A549 (cell line): ENCODE results near the gene ANKRD29. TPM values are rescaled to one million over a fixed set of nuclear protein-coding genes. Genes with fewer than 3 reads are reported as not detected.
"Not testable (repeated sequence)": the region's sequence is repeated elsewhere in the genome, so short reads cannot be mapped to it uniquely, and the experiment has no call there.

ENCODE experiments used
- ATAC-seq, 2 experiments: fragments of 200-7000 bp in 1 of 2; fragments of >200 bp in 1 of 2; cut with Nextera tagmentation in 1 of 2; cut with Tn5 transposase in 1 of 2; 3 replicates each; pipeline versions ENCODE4 v1.8.0 to v1.9.1; 2018 to 2020; ENCODE audit warnings: mild to moderate bottlenecking in 1 of 2, moderate library complexity in 1 of 2
- CTCF ChIA-PET: fragments of 300-600 bp; sonication (Branson Sonifier 250); formaldehyde crosslinking; extraction: SDS; loops from one replicate; lab custom pipeline; 2021; ENCODE audit warnings: antibody characterized with exemption, inconsistent platforms; lab: Yijun Ruan, JAX
- POLR2A ChIA-PET: fragments of 350-600 bp; formaldehyde crosslinking; extraction: SDS; loops from one replicate; lab custom pipeline; 2021; ENCODE audit warnings: antibody characterized with exemption, inconsistent platforms; lab: Yijun Ruan, JAX
- DNase-seq, 2 experiments: peaks; one replicate each; pipeline versions ENCODE4 v3.0.0 to v3.0.0-alpha.2; 2011 to 2016; ENCODE audit warnings: low read depth in 1 of 2, low spot score in 1 of 2
- FAIRE-seq: peaks from 2 replicates; lab custom pipeline; 2011; peaks lifted over from hg19 to GRCh38; lab: Jason Lieb, UNC
- H3K27ac ChIP-seq, 2 experiments: fragments of >200 bp; sonication (Bioruptor Twin); formaldehyde crosslinking; 3 replicates each; pipeline ENCODE4 v1.5.1; 2016 to 2017
- H3K4me1 ChIP-seq: fragments of >200 bp; sonication (Bioruptor Twin); formaldehyde crosslinking; 3 replicates; pipeline ENCODE4 v1.6.1; 2016
- H3K4me2 ChIP-seq: fragments of >200 bp; sonication (Bioruptor Twin); formaldehyde crosslinking; 3 replicates; pipeline ENCODE4 v1.6.1; 2016
- H3K4me3 ChIP-seq: fragments of >200 bp; sonication (Bioruptor Twin); formaldehyde crosslinking; 3 replicates; pipeline ENCODE4 v1.5.1; 2016
- H3K9me3 ChIP-seq: fragments of >200 bp; sonication (Bioruptor Twin); formaldehyde crosslinking; 3 replicates; pipeline ENCODE4 v1.6.1; 2016
- FOSL2 ChIP-seq, 2 experiments: fragments of 450-650 bp in 1 of 2; fragments of >200 bp in 1 of 2; sonication (Bioruptor Twin) in 1 of 2; formaldehyde crosslinking; IDR thresholded peaks; 2 replicates each; pipeline versions ENCODE4 v1.5.0 to v1.6.1; 2016 to 2020; ENCODE audit warnings: mild to moderate bottlenecking in 1 of 2, moderate library complexity in 1 of 2
- GATA3 ChIP-seq: IDR thresholded peaks from 2 replicates; pipeline ENCODE4 v1.6.1; 2012; ENCODE audit warnings: borderline replicate concordance
- HOXB13 ChIP-seq: fragments of 250-450 bp; sonication (Bioruptor Pico); IDR thresholded peaks from 2 replicates; pipeline ENCODE4 v1.5.0; 2020; ENCODE audit warnings: low read depth, mild to moderate bottlenecking, moderate library complexity
- KDM1A ChIP-seq: fragments of 200-600 bp; sonication (generic); IDR thresholded peaks from 2 replicates; pipeline ENCODE4 v1.6.1; 2016; ENCODE audit warnings: low read depth, mild to moderate bottlenecking
- MAZ ChIP-seq: fragments of 150-350 bp; IDR thresholded peaks from 2 replicates; pipeline ENCODE4 v1.6.1; 2014; ENCODE audit warnings: antibody characterized with exemption, low read depth, low read length, borderline replicate concordance
- NFE2L2 ChIP-seq: fragments of 150-350 bp; conservative IDR thresholded peaks from 2 replicates; pipeline ENCODE4 v1.6.1; 2014; ENCODE audit warnings: low read length
- RAD21 ChIP-seq, 2 experiments: fragments of >200 bp in 1 of 2; sonication (Bioruptor Twin) in 1 of 2; formaldehyde crosslinking in 1 of 2; IDR thresholded peaks in 1 of 2; conservative IDR thresholded peaks in 1 of 2; 2 replicates in 1 of 2; 3 replicates in 1 of 2; pipeline ENCODE4 v1.6.1; 2012 to 2018; ENCODE audit warnings: inconsistent platforms in 1 of 2
- RARB ChIP-seq: fragments of 250-450 bp; sonication (Bioruptor Pico); IDR thresholded peaks from 2 replicates; pipeline ENCODE4 v1.8.0; 2021; ENCODE audit warnings: mild to moderate bottlenecking, moderate library complexity
- RNF2 ChIP-seq: fragments of 200-600 bp; sonication (generic); IDR thresholded peaks from 2 replicates; pipeline ENCODE4 v1.6.1; 2016; ENCODE audit warnings: low read depth, mild to moderate bottlenecking, antibody characterized with exemption, moderate library complexity, borderline replicate concordance
- ZC3H11A ChIP-seq: fragments of 450-650 bp; IDR thresholded peaks from 2 replicates; pipeline ENCODE4 v1.6.1; 2014; ENCODE audit warnings: antibody characterized with exemption, mild to moderate bottlenecking
- ZFP36 ChIP-seq: fragments of 450-650 bp; IDR thresholded peaks from 2 replicates; pipeline ENCODE4 v1.6.1; 2014; ENCODE audit warnings: borderline replicate concordance; ENCODE audit not compliant: partially characterized antibody
- WGBS: methylation state at CpG from one replicate; pipeline ENCODE4 v1.1.6; 2017; ENCODE audit errors: missing lambda C conversion rate; 5-methylcytosine and 5-hydroxymethylcytosine counted together
- polyA plus RNA-seq, 4 experiments: library from polyadenylated mRNA; depleted of rRNA in 3 of 4; stranded (reverse); fragments of >200 nt; fragmentation: RNase III in 1 of 4; extraction: RNeasy Plus Mini Kit Qiagen cat#74134 plus additional on column Dnase treatment in 1 of 4; gene quantifications; 2 replicates in 3 of 4; 3 replicates in 1 of 4; pipeline ENCODE4 v1.2.3, GENCODE V29; 2011 to 2017
- TF ChIP-seq, protein P1 (sequence below): IDR thresholded peaks from 2 replicates; pipeline ENCODE4 v1.6.1; 2012
- TF ChIP-seq, protein P2 (sequence below): fragments of 450-650 bp; IDR thresholded peaks from 2 replicates; pipeline ENCODE4 v1.6.1; 2014; ENCODE audit warnings: antibody characterized with exemption
- TF ChIP-seq, protein P3 (sequence below): fragments of 150-350 bp; IDR thresholded peaks from 2 replicates; pipeline ENCODE4 v1.6.1; 2014; ENCODE audit warnings: low read depth, mild to moderate bottlenecking, low read length
- TF ChIP-seq, protein P4 (sequence below): fragments of >200 bp; sonication (Bioruptor Twin); formaldehyde crosslinking; IDR thresholded peaks from 2 replicates; pipeline ENCODE4 v1.6.1; 2016
- TF ChIP-seq, protein P5 (sequence below): fragments of 200-600 bp; sonication (generic); IDR thresholded peaks from 2 replicates; pipeline ENCODE4 v1.6.1; 2016; ENCODE audit warnings: antibody characterized with exemption, mild to moderate bottlenecking, moderate library complexity
- TF ChIP-seq, protein P6 (sequence below): fragments of >200 bp; sonication (Bioruptor Twin); formaldehyde crosslinking; IDR thresholded peaks from 3 replicates; pipeline ENCODE4 v1.6.1; 2016
- TF ChIP-seq, protein P7 (sequence below): fragments of 250-450 bp; sonication (Bioruptor Pico); IDR thresholded peaks from 2 replicates; pipeline ENCODE4 v1.5.0; 2020; ENCODE audit warnings: low read depth, mild to moderate bottlenecking, moderate library complexity

The ANKRD29 gene
- polyA plus RNA-seq, 2 of the 4 experiments (the other 2 are of a cell fraction), result 12.4 to 25.4 TPM

DNA sequence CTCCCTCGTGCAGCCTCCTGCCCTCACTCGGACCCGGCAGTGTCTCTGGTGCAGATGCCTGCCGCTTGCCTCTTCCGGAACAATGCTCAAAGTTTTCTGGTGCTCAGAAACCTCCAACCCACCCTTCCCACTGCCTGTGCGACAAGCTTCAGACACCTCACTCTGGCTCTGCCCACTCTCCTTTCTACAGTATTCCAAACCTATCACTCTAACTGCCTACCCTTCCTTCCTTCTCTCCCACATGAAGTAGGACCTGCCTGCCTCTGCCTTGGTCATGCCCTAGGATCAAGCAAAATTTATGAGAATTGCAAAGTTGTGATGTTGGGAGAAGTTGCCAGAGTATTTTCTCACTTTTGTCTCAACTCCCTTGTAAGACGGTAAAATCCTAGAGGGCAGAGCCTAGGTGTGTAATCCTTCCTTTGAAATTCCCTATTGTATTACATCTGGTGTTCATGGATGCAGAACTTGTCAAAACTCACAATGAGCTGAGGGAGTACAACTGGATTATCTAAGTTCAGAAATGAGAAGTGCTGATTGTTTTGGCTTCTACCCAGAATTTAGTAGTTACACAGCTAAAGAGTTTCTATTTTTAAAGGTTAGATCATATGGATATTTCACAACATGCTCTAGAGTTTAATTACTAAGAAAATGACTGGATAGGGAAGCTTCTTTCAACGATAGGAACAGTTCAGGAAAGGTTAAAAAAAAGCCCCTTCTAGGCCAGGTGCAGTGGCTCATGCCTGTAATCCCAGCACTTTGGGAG, 83.6 kb downstream of the ANKRD29 start:
- 86% methylated on average over 8 of the region's 8 CpGs for WGBS
- DNase-seq, result no peak
- ChIA-PET CTCF (interaction anchor here (1.0 to 1.3 kb wide), 3 partner anchors 37 to 124 kb away, joined by 4 to 5 read pairs (median 4); no protein-coding TSS in a partner anchor), POLR2A (no interaction called here)
- FAIRE-seq, result no peak
- ATAC-seq, result no peak
- no peak overlapping the region for H3K4me3 ChIP-seq
- no peak overlapping the region for H3K27ac ChIP-seq
- H3K9me3 ChIP-seq, result no peaks in the 10 kb centered on the region
- no peak overlapping the region for H3K4me2 ChIP-seq
- peaks cover 36% of the 10 kb centered on the region for H3K4me1 ChIP-seq
- no peak for TF ChIP-seq RAD21 (conservative IDR thresholded peaks at IDR 0.05 in 1 of 2, IDR thresholded peaks at IDR 0.05 in 1 of 2)
- TF ChIP-seq RARB (CRISPR knock-in tag), result no peak
- no peak for TF ChIP-seq ZC3H11A
- no peak for TF ChIP-seq MAZ
- TF ChIP-seq HOXB13 (CRISPR knock-in tag), result no peak
- TF ChIP-seq, protein P1, sequence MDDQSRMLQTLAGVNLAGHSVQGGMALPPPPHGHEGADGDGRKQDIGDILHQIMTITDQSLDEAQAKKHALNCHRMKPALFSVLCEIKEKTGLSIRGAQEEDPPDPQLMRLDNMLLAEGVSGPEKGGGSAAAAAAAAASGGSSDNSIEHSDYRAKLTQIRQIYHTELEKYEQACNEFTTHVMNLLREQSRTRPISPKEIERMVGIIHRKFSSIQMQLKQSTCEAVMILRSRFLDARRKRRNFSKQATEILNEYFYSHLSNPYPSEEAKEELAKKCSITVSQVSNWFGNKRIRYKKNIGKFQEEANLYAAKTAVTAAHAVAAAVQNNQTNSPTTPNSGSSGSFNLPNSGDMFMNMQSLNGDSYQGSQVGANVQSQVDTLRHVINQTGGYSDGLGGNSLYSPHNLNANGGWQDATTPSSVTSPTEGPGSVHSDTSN, result no peak
- no peak for TF ChIP-seq GATA3
- TF ChIP-seq, protein P2, sequence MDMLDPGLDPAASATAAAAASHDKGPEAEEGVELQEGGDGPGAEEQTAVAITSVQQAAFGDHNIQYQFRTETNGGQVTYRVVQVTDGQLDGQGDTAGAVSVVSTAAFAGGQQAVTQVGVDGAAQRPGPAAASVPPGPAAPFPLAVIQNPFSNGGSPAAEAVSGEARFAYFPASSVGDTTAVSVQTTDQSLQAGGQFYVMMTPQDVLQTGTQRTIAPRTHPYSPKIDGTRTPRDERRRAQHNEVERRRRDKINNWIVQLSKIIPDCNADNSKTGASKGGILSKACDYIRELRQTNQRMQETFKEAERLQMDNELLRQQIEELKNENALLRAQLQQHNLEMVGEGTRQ, result no peak

DNA sequence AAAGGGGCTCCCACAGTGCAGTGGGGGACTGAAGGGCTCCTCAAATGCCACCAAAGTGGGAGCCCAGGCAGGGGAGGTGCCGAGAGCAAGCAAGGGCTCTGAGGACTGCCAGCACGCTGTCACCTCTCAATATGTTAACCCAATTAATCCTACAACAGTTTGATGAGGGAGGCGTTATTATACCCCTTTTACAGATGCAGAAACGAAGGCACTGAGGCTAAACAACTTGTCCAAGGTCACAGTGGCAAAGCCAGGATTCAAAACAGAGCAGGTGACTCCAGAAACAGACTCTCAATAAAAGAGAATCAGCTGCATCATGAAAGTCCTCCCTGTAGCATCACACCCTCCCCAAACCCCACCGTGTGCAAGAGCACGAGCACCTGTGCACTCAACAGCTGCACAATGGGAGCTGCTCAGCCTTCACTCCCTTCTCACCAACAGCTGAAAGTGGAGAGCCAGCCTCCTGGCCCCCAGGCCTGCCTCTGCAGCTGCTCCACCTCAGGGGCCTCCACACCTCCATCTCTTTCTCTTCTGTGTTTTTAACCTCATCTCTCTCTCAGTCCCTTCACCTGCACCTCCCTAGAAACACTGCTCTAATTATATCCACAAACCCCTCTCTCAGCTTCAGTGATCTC, 84.5 kb downstream of the ANKRD29 start:
- no peaks in the 10 kb centered on the region for H3K9me3 ChIP-seq
- H3K27ac ChIP-seq, result no peak overlapping the region
- DNase-seq (no peak), FAIRE-seq (no peak), ATAC-seq (no peak; a peak in 1 of 6 replicates)
- ChIA-PET POLR2A (no interaction called here), CTCF (interaction anchor here (1.0 to 1.3 kb wide), 3 partner anchors 36 to 125 kb away, joined by 4 to 5 read pairs (median 4); no protein-coding TSS in a partner anchor)
- 87% methylated on average over 4 of the region's 6 CpGs for WGBS
- H3K4me2 ChIP-seq, result no peak overlapping the region
- peaks cover 33% of the 10 kb centered on the region for H3K4me1 ChIP-seq
- no peak overlapping the region for H3K4me3 ChIP-seq
- TF ChIP-seq RNF2 (no peak), FOSL2 (IDR thresholded peaks at IDR 0.05) (no peak), FOSL2 (CRISPR knock-in tag; IDR thresholded peaks at IDR 0.05) (no peak), ZFP36 (no peak), KDM1A (no peak), NFE2L2 (no peak)
- TF ChIP-seq, protein P3, sequence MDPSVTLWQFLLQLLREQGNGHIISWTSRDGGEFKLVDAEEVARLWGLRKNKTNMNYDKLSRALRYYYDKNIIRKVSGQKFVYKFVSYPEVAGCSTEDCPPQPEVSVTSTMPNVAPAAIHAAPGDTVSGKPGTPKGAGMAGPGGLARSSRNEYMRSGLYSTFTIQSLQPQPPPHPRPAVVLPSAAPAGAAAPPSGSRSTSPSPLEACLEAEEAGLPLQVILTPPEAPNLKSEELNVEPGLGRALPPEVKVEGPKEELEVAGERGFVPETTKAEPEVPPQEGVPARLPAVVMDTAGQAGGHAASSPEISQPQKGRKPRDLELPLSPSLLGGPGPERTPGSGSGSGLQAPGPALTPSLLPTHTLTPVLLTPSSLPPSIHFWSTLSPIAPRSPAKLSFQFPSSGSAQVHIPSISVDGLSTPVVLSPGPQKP, result no peak
- TF ChIP-seq, protein P4, sequence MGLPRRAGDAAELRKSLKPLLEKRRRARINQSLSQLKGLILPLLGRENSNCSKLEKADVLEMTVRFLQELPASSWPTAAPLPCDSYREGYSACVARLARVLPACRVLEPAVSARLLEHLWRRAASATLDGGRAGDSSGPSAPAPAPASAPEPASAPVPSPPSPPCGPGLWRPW, result no peak
- TF ChIP-seq, protein P5, sequence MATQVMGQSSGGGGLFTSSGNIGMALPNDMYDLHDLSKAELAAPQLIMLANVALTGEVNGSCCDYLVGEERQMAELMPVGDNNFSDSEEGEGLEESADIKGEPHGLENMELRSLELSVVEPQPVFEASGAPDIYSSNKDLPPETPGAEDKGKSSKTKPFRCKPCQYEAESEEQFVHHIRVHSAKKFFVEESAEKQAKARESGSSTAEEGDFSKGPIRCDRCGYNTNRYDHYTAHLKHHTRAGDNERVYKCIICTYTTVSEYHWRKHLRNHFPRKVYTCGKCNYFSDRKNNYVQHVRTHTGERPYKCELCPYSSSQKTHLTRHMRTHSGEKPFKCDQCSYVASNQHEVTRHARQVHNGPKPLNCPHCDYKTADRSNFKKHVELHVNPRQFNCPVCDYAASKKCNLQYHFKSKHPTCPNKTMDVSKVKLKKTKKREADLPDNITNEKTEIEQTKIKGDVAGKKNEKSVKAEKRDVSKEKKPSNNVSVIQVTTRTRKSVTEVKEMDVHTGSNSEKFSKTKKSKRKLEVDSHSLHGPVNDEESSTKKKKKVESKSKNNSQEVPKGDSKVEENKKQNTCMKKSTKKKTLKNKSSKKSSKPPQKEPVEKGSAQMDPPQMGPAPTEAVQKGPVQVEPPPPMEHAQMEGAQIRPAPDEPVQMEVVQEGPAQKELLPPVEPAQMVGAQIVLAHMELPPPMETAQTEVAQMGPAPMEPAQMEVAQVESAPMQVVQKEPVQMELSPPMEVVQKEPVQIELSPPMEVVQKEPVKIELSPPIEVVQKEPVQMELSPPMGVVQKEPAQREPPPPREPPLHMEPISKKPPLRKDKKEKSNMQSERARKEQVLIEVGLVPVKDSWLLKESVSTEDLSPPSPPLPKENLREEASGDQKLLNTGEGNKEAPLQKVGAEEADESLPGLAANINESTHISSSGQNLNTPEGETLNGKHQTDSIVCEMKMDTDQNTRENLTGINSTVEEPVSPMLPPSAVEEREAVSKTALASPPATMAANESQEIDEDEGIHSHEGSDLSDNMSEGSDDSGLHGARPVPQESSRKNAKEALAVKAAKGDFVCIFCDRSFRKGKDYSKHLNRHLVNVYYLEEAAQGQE, result no peak
- TF ChIP-seq, protein P6, sequence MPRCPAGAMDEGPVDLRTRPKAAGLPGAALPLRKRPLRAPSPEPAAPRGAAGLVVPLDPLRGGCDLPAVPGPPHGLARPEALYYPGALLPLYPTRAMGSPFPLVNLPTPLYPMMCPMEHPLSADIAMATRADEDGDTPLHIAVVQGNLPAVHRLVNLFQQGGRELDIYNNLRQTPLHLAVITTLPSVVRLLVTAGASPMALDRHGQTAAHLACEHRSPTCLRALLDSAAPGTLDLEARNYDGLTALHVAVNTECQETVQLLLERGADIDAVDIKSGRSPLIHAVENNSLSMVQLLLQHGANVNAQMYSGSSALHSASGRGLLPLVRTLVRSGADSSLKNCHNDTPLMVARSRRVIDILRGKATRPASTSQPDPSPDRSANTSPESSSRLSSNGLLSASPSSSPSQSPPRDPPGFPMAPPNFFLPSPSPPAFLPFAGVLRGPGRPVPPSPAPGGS, result no peak
- TF ChIP-seq, protein P7, sequence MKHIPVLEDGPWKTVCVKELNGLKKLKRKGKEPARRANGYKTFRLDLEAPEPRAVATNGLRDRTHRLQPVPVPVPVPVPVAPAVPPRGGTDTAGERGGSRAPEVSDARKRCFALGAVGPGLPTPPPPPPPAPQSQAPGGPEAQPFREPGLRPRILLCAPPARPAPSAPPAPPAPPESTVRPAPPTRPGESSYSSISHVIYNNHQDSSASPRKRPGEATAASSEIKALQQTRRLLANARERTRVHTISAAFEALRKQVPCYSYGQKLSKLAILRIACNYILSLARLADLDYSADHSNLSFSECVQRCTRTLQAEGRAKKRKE (CRISPR knock-in tag), result no peak

DNA sequence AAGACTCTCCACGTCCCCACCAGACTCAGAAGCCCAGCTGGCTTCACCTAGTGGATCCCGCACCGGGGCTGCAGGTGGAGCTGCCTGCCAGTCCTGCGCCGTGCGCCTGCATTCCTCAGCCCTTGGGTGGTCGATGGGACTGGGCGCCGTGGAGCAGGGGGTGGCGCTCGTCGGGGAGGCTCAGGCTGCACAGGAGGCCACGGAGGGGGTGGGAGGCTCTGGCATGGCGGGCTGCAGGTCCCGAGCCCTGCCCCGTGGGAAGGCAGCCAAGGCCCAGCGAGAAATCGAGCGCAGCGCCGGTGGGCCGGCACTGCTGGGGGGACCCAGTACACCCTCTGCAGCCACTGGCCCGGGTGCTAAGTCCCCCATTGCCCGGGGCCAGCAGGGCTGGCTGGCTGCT, 85.2 kb downstream of the ANKRD29 start:
- H3K9me3 ChIP-seq, H3K4me2 ChIP-seq, ATAC-seq, H3K27ac ChIP-seq, H3K4me3 ChIP-seq, POLR2A ChIA-PET, DNase-seq, FAIRE-seq, CTCF ChIA-PET: not testable (repeated sequence)
- WGBS, result 92% methylated on average over 2 of the region's 24 CpGs
- H3K4me1 ChIP-seq, result peaks cover 29% of the 10 kb centered on the region
